Fibroblast of lung (primary cell): ENCODE results near the gene BAZ2A. TPM values are rescaled to one million over a fixed set of nuclear protein-coding genes. Genes with fewer than 3 reads are reported as not detected.
A peak's percentile ranks its signal among the peaks of the same experiment; 100 is the strongest.

Source experiments
- DNase-seq, 2 donors: peaks; one replicate each; pipeline versions ENCODE4 v3.0.0 to v3.0.0-alpha.2; 2010; ENCODE audit warnings: low read depth in 2 of 2
- H2AFZ ChIP-seq: 2 replicates; pipeline ENCODE4 v1.5.1; 2012; ENCODE audit warnings: low read length, control low read depth, inconsistent platforms
- H3K27ac ChIP-seq: 2 replicates; pipeline ENCODE4 v1.5.1; 2011; ENCODE audit warnings: low read length, control low read depth; ENCODE audit not compliant: insufficient read depth
- H3K27me3 ChIP-seq: 2 replicates; pipeline ENCODE4 v1.5.1; 2011; ENCODE audit warnings: mild to moderate bottlenecking, low read length; ENCODE audit not compliant: control insufficient read depth, insufficient read depth
- H3K36me3 ChIP-seq: 2 replicates; pipeline ENCODE4 v1.5.1; 2011; ENCODE audit warnings: low read length; ENCODE audit not compliant: control insufficient read depth, insufficient read depth
- H3K4me1 ChIP-seq: 2 replicates; pipeline ENCODE4 v1.5.1; 2011; ENCODE audit warnings: low read length; ENCODE audit not compliant: control insufficient read depth, insufficient read depth; ENCODE audit errors: extremely low read depth
- H3K4me2 ChIP-seq: 2 replicates; pipeline ENCODE4 v1.5.1; 2011; ENCODE audit warnings: low read length, control low read depth; ENCODE audit not compliant: insufficient read depth; ENCODE audit errors: extremely low read depth
- H3K4me3 ChIP-seq, 4 experiments: fragments of 200-600 bp in 1 of 4; sonication (generic) in 1 of 4; replicated peaks in 1 of 4; 2 replicates each; pipeline ENCODE4 v1.5.1; 2011 to 2016; ENCODE audit warnings: low read length in 4 of 4, low read depth in 3 of 4, mild to moderate bottlenecking in 3 of 4, control low read depth in 2 of 4, inconsistent platforms in 1 of 4, mixed read lengths in 1 of 4; ENCODE audit not compliant: insufficient read depth in 1 of 4; ENCODE audit errors: control extremely low read depth in 1 of 4
- H3K79me2 ChIP-seq: 2 replicates; pipeline ENCODE4 v1.5.1; 2012; ENCODE audit warnings: mild to moderate bottlenecking, low read length, inconsistent platforms; ENCODE audit not compliant: control insufficient read depth, insufficient read depth
- H3K9ac ChIP-seq: 2 replicates; pipeline ENCODE4 v1.5.1; 2011; ENCODE audit warnings: mild to moderate bottlenecking, low read length, control low read depth; ENCODE audit not compliant: insufficient read depth
- H3K9me3 ChIP-seq: 2 replicates; pipeline ENCODE4 v1.5.1; 2012; ENCODE audit warnings: low read depth, low read length; ENCODE audit not compliant: control insufficient read depth, insufficient read depth
- H4K20me1 ChIP-seq: 2 replicates; pipeline ENCODE4 v1.5.1; 2011; ENCODE audit warnings: low read length; ENCODE audit not compliant: control insufficient read depth, insufficient read depth; ENCODE audit errors: extremely low read depth
- CTCF ChIP-seq, 2 donors: IDR thresholded peaks in 1 of 2; conservative IDR thresholded peaks in 1 of 2; 1 replicate in 1 of 2; 2 replicates in 1 of 2; pipeline ENCODE4 v1.5.1; 2011 to 2012; ENCODE audit warnings: low read length in 2 of 2, control low read depth in 1 of 2, inconsistent platforms in 1 of 2, low read depth in 1 of 2, mild to moderate bottlenecking in 1 of 2
- EZH2 ChIP-seq: IDR thresholded peaks from 2 replicates; pipeline ENCODE4 v1.5.1; 2012; ENCODE audit warnings: low read length, control low read depth, mild to moderate bottlenecking; ENCODE audit errors: missing control alignments
- polyA plus RNA-seq, 2 donors: library from polyadenylated mRNA; depleted of rRNA in 1 of 2; stranded (reverse) in 1 of 2; unstranded in 1 of 2; fragments of >200 nt; gene quantifications; 2 replicates each; pipeline ENCODE4 v1.2.1, GENCODE V29; 2011 to 2012; ENCODE audit warnings: missing spikeins in 1 of 2
- total RNA-seq: library from RNA; depleted of rRNA; stranded (reverse); fragments of >200 nt; gene quantifications from 2 replicates; pipeline ENCODE4 v1.2.1, GENCODE V29; 2014

Gene BAZ2A
- total and polyA plus RNA-seq, 2 donors (not counting 1 experiment from before 2014, with no cell fraction given), result 32.0 to 39.9 TPM

- Histone ChIP-seq H3K4me2 (no peak overlapping the region), H3K27me3 (no peaks in the 10 kb centered on the region), H3K9ac (no peak overlapping the region), H3K79me2 (no peaks in the 10 kb centered on the region), H2AFZ (no peak overlapping the region), H3K9me3 (no peaks in the 10 kb centered on the region), H3K4me1 (peaks cover 5% of the 10 kb centered on the region), H4K20me1 (no peaks in the 10 kb centered on the region), H3K4me3 (no peak overlapping the region), H3K27ac (no peak overlapping the region), H3K36me3 (peaks cover 9% of the 10 kb centered on the region)
- DNase-seq, result no peak
- TF ChIP-seq EZH2 (no peak), CTCF (conservative IDR thresholded peaks at IDR 0.05 in 1 of 2, IDR thresholded peaks at IDR 0.05 in 1 of 2; ENCODE audit: low read depth in 1 of 2, low read length in 2 of 2) (no peak)
Observed at GRCh38 chr12:56568146-56568545, 62.0 kb downstream of the BAZ2A start.

- H3K4me1 ChIP-seq, result peaks cover 5% of the 10 kb centered on the region
- peak overlapping the region; percentile 51 for H3K27ac ChIP-seq
- H3K36me3 ChIP-seq, result peaks cover 9% of the 10 kb centered on the region
- peak overlapping the region; percentile 60 for H3K4me2 ChIP-seq
- H3K9ac ChIP-seq, result no peak overlapping the region
- TF ChIP-seq EZH2 (no peak), CTCF (conservative IDR thresholded peaks at IDR 0.05 in 1 of 2, IDR thresholded peaks at IDR 0.05 in 1 of 2; ENCODE audit: low read depth in 1 of 2, low read length in 2 of 2) (no peak)
- H2AFZ ChIP-seq, result peak overlapping the region; percentile 40
- H3K4me3 ChIP-seq, result peak overlapping the region in 2 of 4 experiments; percentile 15 to 45
- H3K79me2 ChIP-seq, result peaks cover 5% of the 10 kb centered on the region
- no peaks in the 10 kb centered on the region for H3K27me3 ChIP-seq
- H4K20me1 ChIP-seq, result no peaks in the 10 kb centered on the region
- DNase-seq, result peak; percentile 35 to 99
- H3K9me3 ChIP-seq, result no peaks in the 10 kb centered on the region
Observed at GRCh38 chr12:56565510-56566101, 64.5 kb downstream of the BAZ2A start.

- peaks cover 64% of the 10 kb centered on the region for H3K79me2 ChIP-seq
- H4K20me1 ChIP-seq, result no peaks in the 10 kb centered on the region
- H3K4me3 ChIP-seq, result no peak overlapping the region
- H3K27me3 ChIP-seq, result no peaks in the 10 kb centered on the region
- no peak overlapping the region for H3K27ac ChIP-seq
- H3K9ac ChIP-seq, result no peak overlapping the region
- no peak for DNase-seq
- H3K4me1 ChIP-seq, result no peaks in the 10 kb centered on the region
- no peaks in the 10 kb centered on the region for H3K36me3 ChIP-seq
- H2AFZ ChIP-seq, result no peak overlapping the region
- H3K9me3 ChIP-seq, result no peaks in the 10 kb centered on the region
- no peak for TF ChIP-seq CTCF (conservative IDR thresholded peaks at IDR 0.05 in 1 of 2, IDR thresholded peaks at IDR 0.05 in 1 of 2; ENCODE audit: low read depth in 1 of 2, low read length in 2 of 2)
- TF ChIP-seq EZH2, result no peak
- H3K4me2 ChIP-seq, result no peak overlapping the region
Observed at GRCh38 chr12:56551070-56551469, 79.1 kb downstream of the BAZ2A start.
